ENCODE measurements around the gene MIAT.

MIAT gene

DNA sequence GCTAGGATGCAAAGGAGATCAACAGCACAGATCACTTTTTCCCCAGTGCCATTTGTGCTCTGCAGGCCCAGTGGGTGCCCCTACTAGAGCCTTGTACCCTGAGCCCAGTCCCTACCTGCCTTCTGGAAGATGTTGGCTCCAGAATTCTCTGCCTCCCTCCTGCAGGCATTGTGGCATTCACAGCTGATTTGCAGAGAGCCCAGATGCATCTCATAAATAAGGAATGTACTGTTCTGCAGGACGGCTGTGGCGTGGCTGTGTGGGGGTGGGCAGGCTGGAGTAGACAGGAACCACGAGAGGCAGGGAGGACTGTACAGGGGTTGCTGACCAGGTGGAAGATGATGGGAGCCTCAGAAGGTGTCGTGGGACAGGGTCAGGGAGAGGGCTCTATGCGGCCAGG, 11.2 kb upstream of the MIAT start:
- Histone ChIP-seq H3K4me3 (ENCODE audit: low read depth, low read length) (no peak overlapping the region), H3K4me1 (ENCODE audit: control insufficient read depth, insufficient read depth, low read length) (no peaks in the 10 kb centered on the region), H3K27ac (ENCODE audit: extremely low read depth, low read depth, low read length) (no peak overlapping the region), H3K36me3 (ENCODE audit: control insufficient read depth in 2 of 2, insufficient read depth in 1 of 2, low read length in 2 of 2) (no peaks in the 10 kb centered on the region), H3K9me3 (ENCODE audit: control insufficient read depth, insufficient read depth, low read depth, low read length) (no peaks in the 10 kb centered on the region)
- TF ChIP-seq ZBTB17 (tag by site-specific recombination; IDR thresholded peaks at IDR 0.05) (0 out of 2 replicates have a peak, but pooled peaks have one; percentile 11), WT1 (tag by site-specific recombination; IDR thresholded peaks at IDR 0.05) (no peak)
- ChIA-PET CTCF (no interaction called here), POLR2A (no interaction called here)

- Histone ChIP-seq H3K9me3 (ENCODE audit: control insufficient read depth, insufficient read depth, low read depth, low read length) (no peaks in the 10 kb centered on the region), H3K4me1 (ENCODE audit: control insufficient read depth, insufficient read depth, low read length) (no peaks in the 10 kb centered on the region), H3K27ac (ENCODE audit: extremely low read depth, low read depth, low read length) (no peak overlapping the region), H3K4me3 (ENCODE audit: low read depth, low read length) (no peak overlapping the region), H3K36me3 (ENCODE audit: control insufficient read depth in 2 of 2, insufficient read depth in 1 of 2, low read length in 2 of 2) (no peaks in the 10 kb centered on the region)
- POLR2A ChIA-PET = no interaction called here
- CTCF ChIA-PET = interaction anchor here (0.7 kb wide), 1 partner anchor 807 kb away, joined by 3 read pairs; no protein-coding TSS in a partner anchor
- TF ChIP-seq ZNF558 (tag by site-specific recombination; IDR thresholded peaks at IDR 0.05) (no peak), ZNF302 (tag by site-specific recombination; IDR thresholded peaks at IDR 0.05; ENCODE audit: low read depth) (no peak), ZNF830 (tag by site-specific recombination; IDR thresholded peaks at IDR 0.05; ENCODE audit: low read depth) (no peak), ZNF521 (tag by site-specific recombination; IDR thresholded peaks at IDR 0.05) (no peak), OSR2 (tag by site-specific recombination; IDR thresholded peaks at IDR 0.05) (peak; percentile 47; the same call in 1 of the 2 replicates)
These were observed 9.3 kb upstream of the MIAT start for GRCh38 chr22:26648011-26648497.

GRCh38 chr22:26648528-26649388, 8.6 kb upstream of the MIAT start:
- TF ChIP-seq ZNF366 (tag by site-specific recombination; conservative IDR thresholded peaks at IDR 0.05) (0 out of 2 replicates have a peak, but pooled peaks have one; percentile 12), ZNF596 (tag by site-specific recombination; IDR thresholded peaks at IDR 0.05) (peak; percentile 92), KLF9 (tag by site-specific recombination; IDR thresholded peaks at IDR 0.05; ENCODE audit: low read depth) (no peak), ZNF658 (tag by site-specific recombination; IDR thresholded peaks at IDR 0.05) (no peak)
- POLR2A ChIA-PET = no interaction called here
- Histone ChIP-seq H3K36me3 (ENCODE audit: control insufficient read depth in 2 of 2, insufficient read depth in 1 of 2, low read length in 2 of 2) (no peaks in the 10 kb centered on the region), H3K9me3 (ENCODE audit: control insufficient read depth, insufficient read depth, low read depth, low read length) (no peaks in the 10 kb centered on the region), H3K4me1 (ENCODE audit: control insufficient read depth, insufficient read depth, low read length) (no peaks in the 10 kb centered on the region), H3K4me3 (ENCODE audit: low read depth, low read length) (no peak overlapping the region), H3K27ac (ENCODE audit: extremely low read depth, low read depth, low read length) (no peak overlapping the region)
- CTCF ChIA-PET = no interaction called here

- Histone ChIP-seq H3K36me3 (ENCODE audit: control insufficient read depth in 2 of 2, insufficient read depth in 1 of 2, low read length in 2 of 2) (no peaks in the 10 kb centered on the region), H3K27ac (ENCODE audit: extremely low read depth, low read depth, low read length) (no peak overlapping the region), H3K4me3 (ENCODE audit: low read depth, low read length) (no peak overlapping the region), H3K9me3 (ENCODE audit: control insufficient read depth, insufficient read depth, low read depth, low read length) (no peaks in the 10 kb centered on the region), H3K4me1 (ENCODE audit: control insufficient read depth, insufficient read depth, low read length) (no peaks in the 10 kb centered on the region)
- POLR2A ChIA-PET = interaction anchor here (0.7 kb wide), 1 partner anchor 289 kb away, joined by 4 read pairs; no protein-coding TSS in a partner anchor
- TF ChIP-seq HOXD13 (CRISPR knock-in tag; IDR thresholded peaks at IDR 0.05; ENCODE audit: borderline replicate concordance) (no peak), ZFP3 (tag by site-specific recombination; IDR thresholded peaks at IDR 0.05; ENCODE audit: low read depth) (no peak), SCRT1 (tag by site-specific recombination; IDR thresholded peaks at IDR 0.05; ENCODE audit: borderline replicate concordance) (no peak), ZNF324 (tag by site-specific recombination; IDR thresholded peaks at IDR 0.05) (no peak), ZNF341 (tag by site-specific recombination; IDR thresholded peaks at IDR 0.05; ENCODE audit: low read depth) (no peak), ZNF785 (tag by site-specific recombination; IDR thresholded peaks at IDR 0.05) (no peak), PRDM10 (tag by site-specific recombination; IDR thresholded peaks at IDR 0.05) (peak; percentile 53; the same call in 1 of the 2 replicates), KLF10 (tag by site-specific recombination; IDR thresholded peaks at IDR 0.05) (no peak)
- TF ChIP-seq, protein P1, sequence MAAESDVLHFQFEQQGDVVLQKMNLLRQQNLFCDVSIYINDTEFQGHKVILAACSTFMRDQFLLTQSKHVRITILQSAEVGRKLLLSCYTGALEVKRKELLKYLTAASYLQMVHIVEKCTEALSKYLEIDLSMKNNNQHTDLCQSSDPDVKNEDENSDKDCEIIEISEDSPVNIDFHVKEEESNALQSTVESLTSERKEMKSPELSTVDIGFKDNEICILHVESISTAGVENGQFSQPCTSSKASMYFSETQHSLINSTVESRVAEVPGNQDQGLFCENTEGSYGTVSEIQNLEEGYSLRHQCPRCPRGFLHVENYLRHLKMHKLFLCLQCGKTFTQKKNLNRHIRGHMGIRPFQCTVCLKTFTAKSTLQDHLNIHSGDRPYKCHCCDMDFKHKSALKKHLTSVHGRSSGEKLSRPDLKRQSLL (tag by site-specific recombination; IDR thresholded peaks at IDR 0.05) = no peak
- CTCF ChIA-PET = interaction anchor here (0.5 to 1.5 kb wide), 5 partner anchors 10 to 479 kb away, joined by 3 to 8 read pairs (median 5); no protein-coding TSS in a partner anchor
These were observed 6.5 kb upstream of the MIAT start for GRCh38 chr22:26650722-26651421.

Measured in HEK293 (cell line).